Lung (tissue), 12 donors: ENCODE data around the gene SCNN1B. TPM values are rescaled to one million over a fixed set of nuclear protein-coding genes. Genes with fewer than 3 reads are reported as not detected.

Experiments used
- ATAC-seq: fragments of 200-7000 bp; cut with Tn5 transposase; one replicate; pipeline ENCODE4 v1.9.1; 2020; ENCODE audit warnings: moderate number of reproducible peaks; ENCODE audit not compliant: insufficient read depth, low FRiP score
- DNase-seq, 3 donors: peaks; one replicate each; pipeline ENCODE4 v3.0.0-alpha.2; 2013 to 2017
- H3K27ac ChIP-seq, 2 donors: one replicate each; pipeline ENCODE4 v1.5.1; 2013; ENCODE audit warnings: mild to moderate bottlenecking in 2 of 2, moderate library complexity in 2 of 2, control low read depth in 1 of 2, inconsistent platforms in 1 of 2, low read depth in 1 of 2, low read length in 1 of 2
- H3K27me3 ChIP-seq, 3 donors: one replicate each; pipeline ENCODE4 v1.5.1; 2013; ENCODE audit warnings: low read length in 2 of 3; ENCODE audit not compliant: control insufficient read depth in 3 of 3, insufficient read depth in 3 of 3
- H3K36me3 ChIP-seq, 4 donors: one replicate each; pipeline ENCODE4 v1.5.1; 2013; ENCODE audit warnings: low read length in 4 of 4, mild to moderate bottlenecking in 1 of 4, moderate library complexity in 1 of 4; ENCODE audit not compliant: control insufficient read depth in 4 of 4, insufficient read depth in 4 of 4
- H3K4me1 ChIP-seq, 5 donors: one replicate each; pipeline ENCODE4 v1.5.1; 2013; ENCODE audit warnings: low read length in 5 of 5, mild to moderate bottlenecking in 2 of 5, moderate library complexity in 1 of 5; ENCODE audit not compliant: control insufficient read depth in 5 of 5, insufficient read depth in 5 of 5
- H3K4me3 ChIP-seq: one replicate; pipeline ENCODE4 v1.5.1; 2013; ENCODE audit warnings: mild to moderate bottlenecking, control low read depth, moderate library complexity
- H3K9ac ChIP-seq, 2 donors: one replicate each; pipeline ENCODE4 v1.5.1; 2013; ENCODE audit warnings: low read length in 2 of 2, control low read depth in 1 of 2; ENCODE audit not compliant: insufficient read depth in 1 of 2
- H3K9me3 ChIP-seq, 4 donors: one replicate each; pipeline ENCODE4 v1.5.1; 2013; ENCODE audit warnings: low read length in 3 of 4, mild to moderate bottlenecking in 1 of 4, moderate library complexity in 1 of 4; ENCODE audit not compliant: control insufficient read depth in 4 of 4, insufficient read depth in 3 of 4
- WGBS, 2 donors: extraction: QIAGEN DNeasy Blood & Tissue Kit; methylation state at CpG; one replicate each; pipeline ENCODE4 v1.1.7; 2013; 5-methylcytosine and 5-hydroxymethylcytosine counted together
- polyA plus RNA-seq, 2 donors: library from polyadenylated mRNA; stranded (reverse); fragments of 200-250 nt; gene quantifications; one replicate each; pipeline ENCODE4 v1.2.1, GENCODE V29; 2013
- total RNA-seq, 2 donors: library from RNA; depleted of rRNA in 1 of 2; stranded (reverse); fragments of >200 nt in 1 of 2; gene quantifications; one replicate each; pipeline ENCODE4 v1.2.1, GENCODE V29; 2014 to 2021
- TF ChIP-seq, protein P1 (sequence below): IDR thresholded peaks from 2 replicates; pipeline ENCODE4 v1.5.1; 2012; ENCODE audit warnings: mild to moderate bottlenecking; ENCODE audit errors: control extremely low read depth, extremely low read depth
- donor health status: control.
- donor health status: control.
- donor health status: Bipolar disorder and iron deficiency.
- donor health status: healthy.
- donor health status: DM: yes; HTN: yes; CAD: no.

SCNN1B gene
- total and polyA plus RNA-seq, 4 donors: 16.4 to 58.7 (median 41.3) TPM

DNA sequence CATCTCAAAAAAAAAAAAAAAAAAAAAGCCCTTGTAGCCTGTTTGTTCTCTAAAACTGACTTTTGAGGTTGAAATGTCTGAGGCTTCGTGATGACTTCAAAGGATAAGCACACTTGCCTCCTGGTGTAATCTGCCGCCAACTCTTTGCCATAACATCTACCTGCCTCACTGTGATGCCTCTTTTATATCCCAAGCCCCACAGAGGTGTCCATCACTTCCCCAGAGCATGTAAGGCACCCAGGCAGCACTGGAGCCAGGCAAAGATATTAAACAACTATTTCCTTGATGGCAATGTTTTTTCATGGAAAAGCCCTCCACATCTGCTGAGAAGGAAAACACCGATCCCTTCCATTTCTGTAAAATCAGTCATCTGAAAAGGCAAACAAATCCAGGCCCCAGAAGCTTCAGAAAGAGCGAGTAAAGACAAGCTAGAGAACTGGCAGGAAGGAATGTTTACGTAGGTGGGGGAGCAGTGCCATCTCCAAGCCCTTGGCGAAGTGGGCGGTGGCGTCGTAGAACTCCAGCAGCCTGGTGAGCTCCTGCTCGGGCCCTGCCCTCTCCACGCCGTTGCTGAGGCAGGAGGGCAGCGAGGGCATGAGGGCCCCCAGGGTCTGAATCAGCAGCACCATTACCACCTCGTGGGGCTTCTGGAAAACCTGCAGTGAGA lies 122.3 kb downstream of the SCNN1B start:
- no peak for ATAC-seq
- Histone ChIP-seq H3K9me3 (no peaks in the 10 kb centered on the region), H3K36me3 (peaks cover 2 to 15% (median 6%) of the 10 kb centered on the region in 4 donors), H3K4me3 (no peak overlapping the region), H3K27me3 (no peaks in the 10 kb centered on the region), H3K4me1 (peaks cover 0 to 5% (median 0%) of the 10 kb centered on the region in 5 donors), H3K9ac (no peak overlapping the region), H3K27ac (peak overlapping the region in 1 of 2 donors; percentile 94)
- DNase-seq: peak in 1 of 3 donors; percentile 24
- TF ChIP-seq, protein P1, sequence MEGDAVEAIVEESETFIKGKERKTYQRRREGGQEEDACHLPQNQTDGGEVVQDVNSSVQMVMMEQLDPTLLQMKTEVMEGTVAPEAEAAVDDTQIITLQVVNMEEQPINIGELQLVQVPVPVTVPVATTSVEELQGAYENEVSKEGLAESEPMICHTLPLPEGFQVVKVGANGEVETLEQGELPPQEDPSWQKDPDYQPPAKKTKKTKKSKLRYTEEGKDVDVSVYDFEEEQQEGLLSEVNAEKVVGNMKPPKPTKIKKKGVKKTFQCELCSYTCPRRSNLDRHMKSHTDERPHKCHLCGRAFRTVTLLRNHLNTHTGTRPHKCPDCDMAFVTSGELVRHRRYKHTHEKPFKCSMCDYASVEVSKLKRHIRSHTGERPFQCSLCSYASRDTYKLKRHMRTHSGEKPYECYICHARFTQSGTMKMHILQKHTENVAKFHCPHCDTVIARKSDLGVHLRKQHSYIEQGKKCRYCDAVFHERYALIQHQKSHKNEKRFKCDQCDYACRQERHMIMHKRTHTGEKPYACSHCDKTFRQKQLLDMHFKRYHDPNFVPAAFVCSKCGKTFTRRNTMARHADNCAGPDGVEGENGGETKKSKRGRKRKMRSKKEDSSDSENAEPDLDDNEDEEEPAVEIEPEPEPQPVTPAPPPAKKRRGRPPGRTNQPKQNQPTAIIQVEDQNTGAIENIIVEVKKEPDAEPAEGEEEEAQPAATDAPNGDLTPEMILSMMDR: no peak
- 63 to 83% methylated on average over 14 of the region's 14 CpGs for WGBS, 2 donors

DNA sequence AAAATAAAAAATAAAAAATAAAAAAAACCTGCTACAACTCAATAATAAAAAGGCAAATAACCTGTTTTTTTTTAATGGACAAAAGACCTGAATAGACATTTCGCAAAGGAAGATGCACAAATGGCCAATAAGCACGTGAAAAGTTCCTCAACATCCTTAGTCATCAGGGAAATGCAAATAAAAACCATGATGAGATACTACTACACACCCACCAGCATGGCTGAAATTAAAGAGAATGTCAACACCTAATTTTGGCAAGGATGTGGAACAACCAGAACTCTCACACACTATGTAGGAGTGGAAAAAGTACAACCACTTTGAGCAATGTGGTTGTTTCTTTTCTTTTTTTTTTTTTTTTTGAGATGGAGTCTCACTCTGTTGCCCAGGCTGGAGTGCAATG lies 126.2 kb downstream of the SCNN1B start:
- H3K4me3 ChIP-seq: no peak overlapping the region
- WGBS, 2 donors: 68 to 73% methylated on average over 2 of the region's 2 CpGs
- no peak for DNase-seq
- peaks cover 0 to 5% (median 0%) of the 10 kb centered on the region in 5 donors for H3K4me1 ChIP-seq
- H3K27me3 ChIP-seq: no peaks in the 10 kb centered on the region
- no peak overlapping the region for H3K27ac ChIP-seq
- H3K9ac ChIP-seq: no peak overlapping the region
- no peak for ATAC-seq
- H3K36me3 ChIP-seq: peaks cover 6 to 22% (median 11%) of the 10 kb centered on the region in 4 donors
- H3K9me3 ChIP-seq: no peaks in the 10 kb centered on the region
- TF ChIP-seq, protein P1: no peak

Other genes starting within 250 kb of the SCNN1B start
- 10 to 100 TPM; 14.1 to 26.3 TPM for gene USP31, start 152.8 kb upstream of the SCNN1B start, total RNA-seq
- gene USP31, start 152.8 kb upstream of the SCNN1B start, polyA plus RNA-seq: 1 to 10 TPM; 3.4 to 6.0 TPM
- 10 to 100 TPM in 1 of 2 donors, 1 to 10 TPM in 1; 7.3 to 13.4 TPM for gene SCNN1G, start 119.6 kb upstream of the SCNN1B start, total RNA-seq
- gene SCNN1G, start 119.6 kb upstream of the SCNN1B start, polyA plus RNA-seq: 10 to 100 TPM in 1 of 2 donors, 1 to 10 TPM in 1; 9.2 to 16.8 TPM
- gene COG7, start 150.9 kb downstream of the SCNN1B start, total RNA-seq: 10 to 100 TPM; 24.1 to 34.0 TPM
- gene COG7, start 150.9 kb downstream of the SCNN1B start, polyA plus RNA-seq: 10 to 100 TPM; 14.9 to 16.0 TPM
- 100 to 1,000 TPM in 1 of 2 donors, 10 to 100 TPM in 1; 88.5 to 118 TPM for gene GGA2, start 208.2 kb downstream of the SCNN1B start, total RNA-seq
- 10 to 100 TPM; 29.4 to 39.3 TPM for gene GGA2, start 208.2 kb downstream of the SCNN1B start, polyA plus RNA-seq